K562 (cell line): ENCODE results near the gene GAB1. TPM values are rescaled to one million over a fixed set of nuclear protein-coding genes. Genes with fewer than 3 reads are reported as not detected.
A peak's percentile ranks its signal among the peaks of the same experiment; 100 is the strongest.

Experiments used
- ATAC-seq: fragments of 200-7000 bp; cut with Tn5 transposase; 3 replicates; pipeline ENCODE4 v1.9.1; 2020; ENCODE audit warnings: moderate library complexity
- BruUV-seq: library from RNA; stranded (reverse); fragments of 400-500 nt; replicated peaks from 2 replicates; lab custom pipeline; 2021; lab: Mats Ljungman, UMichigan
- CTCF ChIA-PET: fragments of 300-600 bp; formaldehyde crosslinking; extraction: SDS; loops from one replicate; lab custom pipeline; 2021; ENCODE audit warnings: low intra/inter-chr PET ratio; lab: Yijun Ruan, JAX
- POLR2A ChIA-PET: fragments of 300-600, 350-650 bp; sonication (Branson Sonifier 250); formaldehyde crosslinking; extraction: SDS; loops from one replicate; lab custom pipeline; 2021; ENCODE audit warnings: antibody characterized with exemption, inconsistent platforms; lab: Yijun Ruan, JAX
- DNase-seq, 4 experiments: peaks; one replicate each; pipeline versions ENCODE4 v3.0.0 to v3.0.0-alpha.2; 2011 to 2018; ENCODE audit warnings: low spot score in 3 of 4, mixed read lengths in 3 of 4; ENCODE audit errors: extremely low read depth in 1 of 4
- FAIRE-seq: peaks from 2 replicates; lab custom pipeline; 2011; peaks lifted over from hg19 to GRCh38; lab: Jason Lieb, UNC
- H2AFZ ChIP-seq: 2 replicates; pipeline ENCODE4 v1.6.0; 2011; ENCODE audit warnings: low read depth, low read length, control low read depth, inconsistent platforms
- H3K27ac ChIP-seq: fragments of 200-600 bp; 3 replicates; pipeline ENCODE4 v1.8.0; 2011; ENCODE audit warnings: low read depth, mild to moderate bottlenecking, control low read depth, inconsistent platforms, low read length, moderate library complexity, mixed read lengths; ENCODE audit errors: extremely low read depth
- H3K27me3 ChIP-seq, 2 experiments: fragments of 300-600 bp in 1 of 2; 2 replicates in 1 of 2; 3 replicates in 1 of 2; pipeline versions ENCODE4 v1.6.0 to v1.8.0; 2011; ENCODE audit warnings: inconsistent platforms in 2 of 2, low read length in 2 of 2, mild to moderate bottlenecking in 1 of 2, mixed read lengths in 1 of 2, moderate library complexity in 1 of 2; ENCODE audit not compliant: control insufficient read depth in 2 of 2, insufficient read depth in 2 of 2
- H3K36me3 ChIP-seq: fragments of 300-600 bp; 3 replicates; pipeline ENCODE4 v1.8.0; 2011; ENCODE audit warnings: mild to moderate bottlenecking, low read length, inconsistent platforms; ENCODE audit not compliant: control insufficient read depth, insufficient read depth
- H3K4me1 ChIP-seq, 2 experiments: fragments of 200-600 bp in 1 of 2; replicated peaks in 1 of 2; 2 replicates in 1 of 2; 3 replicates in 1 of 2; pipeline versions ENCODE4 v1.5.1 to v1.8.0; 2011; ENCODE audit warnings: inconsistent platforms in 2 of 2, low read length in 2 of 2, mild to moderate bottlenecking in 1 of 2, mixed read lengths in 1 of 2, moderate library complexity in 1 of 2; ENCODE audit not compliant: control insufficient read depth in 2 of 2, insufficient read depth in 2 of 2
- H3K4me2 ChIP-seq: 2 replicates; pipeline ENCODE4 v1.6.1; 2011; ENCODE audit warnings: low read length, control low read depth, inconsistent platforms, mixed read lengths; ENCODE audit not compliant: insufficient read depth
- H3K4me3 ChIP-seq: fragments of 200-600 bp; sonication (generic), shearing (Covaris generic); 2 replicates; pipeline ENCODE4 v1.5.1; 2016; ENCODE audit warnings: control low read depth, inconsistent platforms
- H3K79me2 ChIP-seq: fragments of 200-600 bp; 3 replicates; pipeline ENCODE4 v1.8.0; 2011; ENCODE audit warnings: low read length, inconsistent platforms; ENCODE audit not compliant: control insufficient read depth, insufficient read depth
- H3K9ac ChIP-seq, 2 experiments: 2 replicates each; pipeline versions ENCODE4 v1.6.0 to v1.6.1; 2011; ENCODE audit warnings: low read depth in 2 of 2, low read length in 2 of 2, control low read depth in 1 of 2, inconsistent platforms in 1 of 2, mild to moderate bottlenecking in 1 of 2, mixed read lengths in 1 of 2; ENCODE audit not compliant: insufficient read depth in 1 of 2
- H3K9me1 ChIP-seq: one replicate; pipeline ENCODE4 v1.6.0; 2011; ENCODE audit warnings: inconsistent platforms, mild to moderate bottlenecking, low read length, moderate library complexity; ENCODE audit not compliant: control insufficient read depth, insufficient read depth
- H3K9me3 ChIP-seq: replicated peaks from 2 replicates; pipeline ENCODE4 v1.5.1; 2011; ENCODE audit warnings: low read depth, low read length, inconsistent platforms; ENCODE audit not compliant: control insufficient read depth, insufficient read depth
- H4K20me1 ChIP-seq: replicated peaks from 2 replicates; pipeline ENCODE4 v1.6.1; 2011; ENCODE audit warnings: low read length, inconsistent platforms, mixed read lengths; ENCODE audit not compliant: control insufficient read depth, insufficient read depth
- ARNT ChIP-seq, 2 experiments: fragments of 450-650 bp; IDR thresholded peaks; 2 replicates each; pipeline ENCODE4 v1.6.1; 2016; ENCODE audit warnings: mild to moderate bottlenecking in 1 of 2
- FOXM1 ChIP-seq, 2 experiments: fragments of 450-650 bp in 1 of 2; sonication (generic) in 1 of 2; formaldehyde crosslinking in 1 of 2; IDR thresholded peaks; 2 replicates each; pipeline versions ENCODE4 v1.6.1 to v1.9.0; 2017 to 2022; ENCODE audit warnings: low read depth in 2 of 2, mild to moderate bottlenecking in 2 of 2, missing genetic modification reagents in 1 of 2, moderate library complexity in 1 of 2
- GMEB1 ChIP-seq: fragments of 250-450 bp; sonication (Bioruptor Pico); IDR thresholded peaks from 2 replicates; pipeline ENCODE4 v1.4.0; 2020; ENCODE audit warnings: mild to moderate bottlenecking
- HMGXB4 ChIP-seq: sonication (generic); formaldehyde crosslinking; IDR thresholded peaks from 2 replicates; pipeline ENCODE4 v1.8.1; 2023; ENCODE audit warnings: mild to moderate bottlenecking, missing genetic modification reagents
- L3MBTL2 ChIP-seq: fragments of 450-650 bp; IDR thresholded peaks from 2 replicates; pipeline ENCODE4 v1.6.1; 2016; ENCODE audit warnings: mild to moderate bottlenecking, moderate library complexity
- NRF1 ChIP-seq, 2 experiments: fragments of 450-650 bp; IDR thresholded peaks in 1 of 2; conservative IDR thresholded peaks in 1 of 2; 2 replicates each; pipeline ENCODE4 v1.6.1; 2014; ENCODE audit warnings: mild to moderate bottlenecking in 2 of 2
- POLR2AphosphoS5 ChIP-seq: IDR thresholded peaks from 2 replicates; pipeline ENCODE4 v1.6.1; 2011; ENCODE audit warnings: mild to moderate bottlenecking, low read depth, low read length, moderate library complexity; ENCODE audit not compliant: control insufficient read depth, insufficient read depth
- SMARCE1 ChIP-seq: fragments of 450-650 bp; IDR thresholded peaks from 2 replicates; pipeline ENCODE4 v1.7.1; 2016; ENCODE audit warnings: mild to moderate bottlenecking
- TCF3 ChIP-seq: sonication (generic); formaldehyde crosslinking; IDR thresholded peaks from 2 replicates; pipeline ENCODE4 v1.4.0; 2020; ENCODE audit warnings: mild to moderate bottlenecking, missing genetic modification reagents
- TCF7 ChIP-seq: sonication (generic); IDR thresholded peaks from 2 replicates; pipeline ENCODE4 v1.6.1; 2016; ENCODE audit warnings: antibody characterized with exemption, borderline replicate concordance
- ZEB2 ChIP-seq: fragments of 450-650 bp; IDR thresholded peaks from 2 replicates; pipeline ENCODE4 v1.6.1; 2016
- ZFP36 ChIP-seq: fragments of 150-350 bp; IDR thresholded peaks from 2 replicates; pipeline ENCODE4 v1.6.1; 2018; ENCODE audit warnings: low read length, low read depth; ENCODE audit not compliant: partially characterized antibody
- ZNF140 ChIP-seq: fragments of 250-450 bp; sonication (Bioruptor Pico); IDR thresholded peaks from 2 replicates; pipeline ENCODE4 v1.8.0; 2021; ENCODE audit warnings: moderate library complexity, mild to moderate bottlenecking, inconsistent platforms
- WGBS: fragments of 100-300 bp; shearing (Covaris generic); methylation state at CpG from one replicate; pipeline ENCODE4 v1.1.6; 2016; ENCODE audit warnings: low coverage, mixed read lengths; ENCODE audit not compliant: insufficient coverage; ENCODE audit errors: missing lambda C conversion rate; 5-methylcytosine and 5-hydroxymethylcytosine counted together
- in situ Hi-C: fragments of 300-500 bp; cut with MboI; formaldehyde crosslinking; loops from 4 replicates; pipeline ENCODE4 v1.15.0; 2018; ENCODE audit warnings: inconsistent platforms, mixed read lengths
- intact Hi-C: fragments of 100-400 bp; cut with micrococcal nuclease; formaldehyde crosslinking; loops from 2 replicates; pipeline ENCODE4 v1.14.2; 2022
- polyA plus RNA-seq, 8 experiments: library from polyadenylated mRNA; depleted of rRNA in 4 of 8; stranded (reverse) in 5 of 8; unstranded in 3 of 8; fragments of >200 nt; fragmentation: Nextera tagmentation in 2 of 8; fragmentation: Illumina TruSeq in 1 of 8; extraction: Ambion mirVana in 2 of 8; extraction: Trizol in 1 of 8; gene quantifications; 2 replicates each; pipeline versions ENCODE4 v1.2.1 to v1.2.3, GENCODE V29; 2011 to 2014; ENCODE audit warnings: inconsistent platforms in 1 of 8, missing spikeins in 1 of 8
- total RNA-seq, 7 experiments: library from RNA; depleted of rRNA in 6 of 7; stranded (reverse); fragments of >200 nt in 6 of 7; fragmentation: Illumina TruSeq in 2 of 7; extraction: Trizol in 2 of 7; gene quantifications; 2 replicates each; pipeline versions ENCODE4 v1.2.1 to v1.2.3, GENCODE V29; 2011 to 2021; ENCODE audit warnings: low replicate concordance in 1 of 7

Gene GAB1
- total and polyA plus RNA-seq, 9 of the 15 experiments (the other 6 are each of a cell fraction or from before 2014, with no cell fraction given) = 1.3 to 14.6 (median 7.5) TPM

- H3K4me1 ChIP-seq = peaks cover 32 to 35% of the 10 kb centered on the region in 2 experiments
- intact Hi-C loops = loop anchor here (1.0 kb wide), 1 partner anchor 11 kb away; no protein-coding TSS in a partner anchor
- ChIA-PET CTCF (no interaction called here), POLR2A (interaction anchor here (1.0 to 1.2 kb wide), 4 partner anchors 8 to 11 kb away, joined by 3 to 4 read pairs (median 3); partner anchors contain the start of gene GAB1)
- no peak overlapping the region for H3K4me2 ChIP-seq
- peak overlapping the region in 1 of 2 experiments; percentile 80; a peak in 2 of 4 replicates for H3K9ac ChIP-seq
- ATAC-seq = no peak
- WGBS = 0% methylated on average over 7 of the region's 7 CpGs
- BruUV-seq = no TSS peak
- no peaks in the 10 kb centered on the region for H3K27me3 ChIP-seq
- H3K36me3 ChIP-seq = no peaks in the 10 kb centered on the region; the same call in 2 of the 3 replicates
- peak; percentile 84 for FAIRE-seq
- peaks cover 31% of the 10 kb centered on the region for H3K79me2 ChIP-seq
- H4K20me1 ChIP-seq = no peaks in the 10 kb centered on the region
- H3K4me3 ChIP-seq = 0 out of 2 replicates have a peak overlapping the region, but pooled peaks have one; percentile 0
- H2AFZ ChIP-seq = no peak overlapping the region
- in situ Hi-C loops = no loop called here
- H3K27ac ChIP-seq = no peak overlapping the region; the same call in 2 of the 3 replicates
- DNase-seq = peak in 2 of 4 experiments; percentile 70 to 80
- no peaks in the 10 kb centered on the region for H3K9me1 ChIP-seq
- H3K9me3 ChIP-seq = no peaks in the 10 kb centered on the region
- TF ChIP-seq POLR2AphosphoS5 = peak; percentile 55; the same call in 1 of the 2 replicates
- 0 out of 2 replicates have a peak, but pooled peaks have one; percentile 33 for TF ChIP-seq FOXM1 (IDR thresholded peaks at IDR 0.05; ENCODE audit: low read depth)
- TF ChIP-seq FOXM1 (CRISPR knock-in tag; IDR thresholded peaks at IDR 0.05; ENCODE audit: low read depth) = no peak
- peak; percentile 74 for TF ChIP-seq ZFP36
- peak; percentile 51; the same call in 1 of the 2 replicates for TF ChIP-seq TCF7
- TF ChIP-seq SMARCE1 = peak; percentile 5
- TF ChIP-seq TCF3 (CRISPR knock-in tag) = peak; percentile 66
- TF ChIP-seq ARNT (IDR thresholded peaks at IDR 0.05) = 0 out of 4 replicates have a peak, but pooled peaks of 1 of the 2 experiments have one; percentile 40
- peak; percentile 14; the same call in 1 of the 2 replicates for TF ChIP-seq GMEB1 (CRISPR knock-in tag)
- TF ChIP-seq HMGXB4 (CRISPR knock-in tag) = no peak
- peak; percentile 50; the same call in 1 of the 2 replicates for TF ChIP-seq ZEB2
- TF ChIP-seq ZNF140 (CRISPR knock-in tag) = no peak
- TF ChIP-seq L3MBTL2 = peak; percentile 45
- TF ChIP-seq NRF1 (conservative IDR thresholded peaks at IDR 0.05 in 1 of 2, IDR thresholded peaks at IDR 0.05 in 1 of 2) = peak in 1 of 2 experiments; percentile 8; a peak in 1 of 4 replicates
Measured at GRCh38 chr4:143348233-143349077, 11.8 kb downstream of the GAB1 start.
